Activated gamma-delta T cell treated with Interleukin-2 at 50 U/mL for 16 hours (primary cell): Measurements from ENCODE around the gene NOTCH4.

Experiments used
- DNase-seq: peaks from one replicate; pipeline ENCODE4 v3.0.0-alpha.2; 2020

The NOTCH4 gene

DNA sequence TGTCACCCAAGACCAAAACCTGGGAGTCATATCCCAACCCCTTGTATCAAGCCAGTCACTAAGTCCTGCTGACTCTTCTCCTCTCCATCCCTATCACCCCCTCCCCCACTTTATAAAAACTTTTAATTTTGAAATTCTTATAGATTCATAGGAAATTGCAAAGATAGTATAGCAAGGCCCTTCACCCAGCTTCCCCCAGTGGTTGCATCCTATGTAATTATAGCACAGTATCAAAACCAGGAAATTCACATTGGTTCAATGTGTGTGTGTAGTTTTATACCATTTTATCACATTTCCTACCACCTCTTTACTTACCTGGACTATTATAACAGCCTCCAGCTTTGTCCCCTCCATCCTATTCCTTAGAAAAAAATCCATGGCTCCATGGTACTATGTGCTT is 65.8 kb downstream of the NOTCH4 start:
- no peak for DNase-seq

DNA sequence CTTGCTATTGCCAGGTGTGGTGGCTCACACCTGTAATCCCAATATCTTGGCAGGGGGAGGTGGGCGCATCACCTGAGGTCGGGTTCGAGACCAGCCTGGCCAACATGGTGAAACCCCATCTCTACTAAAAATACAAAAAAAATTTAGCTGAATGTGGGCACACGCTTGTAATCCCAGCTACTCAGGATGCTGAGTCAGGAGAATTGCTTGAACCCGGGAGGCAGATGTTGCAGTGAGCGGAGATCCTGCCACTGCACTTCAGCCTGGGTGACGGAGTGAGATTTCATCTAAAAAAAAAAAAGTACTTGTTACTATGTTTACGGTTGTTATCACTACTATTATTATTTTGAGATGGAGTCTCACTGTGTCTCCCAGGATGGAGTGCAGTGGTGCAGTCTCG is 67.0 kb downstream of the NOTCH4 start:
- no peak for DNase-seq

DNA sequence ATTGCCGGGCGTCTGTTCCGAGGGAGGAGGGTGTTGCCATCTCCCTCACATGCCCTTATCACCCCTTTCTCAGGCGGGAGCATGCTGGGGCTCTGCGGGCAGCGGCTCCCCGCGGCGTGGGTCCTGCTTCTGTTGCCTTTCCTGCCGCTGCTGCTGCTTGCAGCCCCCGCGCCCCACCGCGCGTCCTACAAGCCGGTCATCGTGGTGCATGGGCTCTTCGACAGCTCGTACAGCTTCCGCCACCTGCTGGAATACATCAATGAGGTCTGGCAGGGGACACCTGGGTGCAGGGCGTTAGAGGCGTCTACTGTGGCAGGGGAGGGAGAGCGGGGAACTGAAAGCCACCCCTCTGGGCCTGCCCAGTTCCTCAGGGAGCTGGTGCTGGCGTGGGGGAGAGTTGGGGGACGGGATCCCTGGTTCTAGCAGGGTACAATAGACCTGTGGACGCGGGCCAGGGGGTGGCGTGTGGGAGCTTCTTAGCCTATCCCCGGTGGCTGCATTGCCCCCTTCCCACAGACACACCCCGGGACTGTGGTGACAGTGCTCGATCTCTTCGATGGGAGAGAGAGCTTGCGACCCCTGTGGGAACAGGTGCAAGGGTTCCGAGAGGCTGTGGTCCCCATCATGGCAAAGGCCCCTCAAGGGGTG is 69.2 kb downstream of the NOTCH4 start:
- DNase-seq, result peak; percentile 62

DNA sequence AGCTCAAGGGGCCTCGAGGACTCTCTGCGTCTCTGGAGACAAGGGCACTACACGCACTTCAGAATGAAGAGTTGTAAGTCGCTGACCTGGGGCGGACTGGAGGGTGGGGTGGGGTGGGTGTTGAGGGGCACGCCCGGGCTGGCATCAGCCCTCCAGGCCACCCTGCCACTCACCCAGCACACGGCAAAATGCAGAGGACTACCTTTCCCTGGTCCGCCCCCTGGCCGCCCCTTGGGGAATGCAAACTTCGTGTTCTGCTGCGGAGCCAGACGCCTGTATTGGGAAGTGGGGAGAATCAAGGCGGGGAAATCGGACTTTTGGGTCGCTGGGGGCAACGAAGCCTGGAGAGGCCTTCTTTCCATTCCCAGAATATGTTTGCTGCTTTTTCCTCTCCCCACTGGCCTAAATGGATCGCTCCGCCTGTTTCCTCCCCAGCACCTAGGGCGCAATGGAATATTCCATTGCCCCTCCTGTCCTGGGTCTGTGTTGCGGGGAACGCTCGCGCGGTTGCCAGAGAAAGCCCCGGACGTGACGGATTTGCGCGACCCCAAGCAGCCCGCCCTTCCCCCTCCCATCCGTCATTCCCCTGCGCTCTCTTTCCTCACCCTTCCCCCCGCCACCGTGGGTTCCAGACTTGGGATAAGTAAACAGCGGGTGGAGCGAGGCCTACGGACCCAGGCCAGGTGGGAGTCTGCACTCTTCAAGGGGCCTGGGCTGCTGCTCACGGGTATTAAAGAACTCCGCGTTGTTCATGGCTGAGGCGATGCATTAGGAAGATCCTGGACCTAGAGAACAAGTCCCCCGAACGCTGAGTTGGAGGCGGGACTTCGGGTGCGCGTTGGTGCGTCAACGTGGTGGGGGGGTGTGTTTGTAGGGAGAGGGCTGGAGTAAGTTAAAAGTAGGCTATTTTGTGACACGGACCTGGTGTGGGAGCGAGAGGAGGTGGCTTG is 70.0 kb downstream of the NOTCH4 start, which contains the start of gene PPT2:
Gene PPT2, plus strand, starts transcription at position 578 of the 950 bp plus-strand sequence. CDS start 454 bp downstream, outside the sequence.
- DNase-seq, result peak; percentile 68

DNA sequence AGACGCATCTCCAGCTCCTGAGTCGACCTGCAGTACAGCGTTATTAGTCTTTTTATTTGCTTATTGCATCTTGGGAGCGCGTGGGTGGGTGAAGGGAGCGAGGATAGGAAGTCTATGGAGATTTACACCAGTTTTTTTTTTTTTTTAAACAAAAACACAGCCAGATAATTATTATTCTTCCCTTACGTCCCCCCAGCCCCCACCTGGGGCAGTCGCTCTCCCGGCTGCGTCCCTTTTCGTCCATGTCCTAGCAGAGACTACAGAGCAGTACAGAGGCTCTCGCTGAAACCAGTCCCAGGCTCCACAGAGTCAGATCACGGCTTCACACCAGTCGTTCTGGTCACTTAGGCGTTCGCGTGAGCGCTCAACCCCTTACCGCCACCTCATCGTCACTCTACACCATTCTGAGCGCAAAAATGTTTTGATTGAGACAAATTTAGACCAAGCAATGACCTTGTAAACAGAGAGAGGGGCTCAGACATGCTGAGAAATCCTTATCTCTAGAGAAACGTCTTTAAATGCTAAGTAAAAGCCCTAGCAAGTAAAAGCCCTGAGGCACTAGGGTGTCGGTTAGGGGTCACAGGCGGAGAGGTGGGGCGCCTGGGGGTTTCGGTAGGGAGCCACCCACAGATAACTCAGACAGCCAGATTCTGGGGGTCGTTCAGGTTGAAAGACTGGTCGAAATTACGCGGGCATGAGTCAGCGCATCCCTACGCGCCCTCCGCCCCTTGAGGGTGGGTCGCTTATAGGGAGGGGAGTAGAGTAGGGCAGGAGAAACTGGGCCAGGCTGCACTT is 70.9 kb downstream of the NOTCH4 start:
- DNase-seq, result no peak

DNA sequence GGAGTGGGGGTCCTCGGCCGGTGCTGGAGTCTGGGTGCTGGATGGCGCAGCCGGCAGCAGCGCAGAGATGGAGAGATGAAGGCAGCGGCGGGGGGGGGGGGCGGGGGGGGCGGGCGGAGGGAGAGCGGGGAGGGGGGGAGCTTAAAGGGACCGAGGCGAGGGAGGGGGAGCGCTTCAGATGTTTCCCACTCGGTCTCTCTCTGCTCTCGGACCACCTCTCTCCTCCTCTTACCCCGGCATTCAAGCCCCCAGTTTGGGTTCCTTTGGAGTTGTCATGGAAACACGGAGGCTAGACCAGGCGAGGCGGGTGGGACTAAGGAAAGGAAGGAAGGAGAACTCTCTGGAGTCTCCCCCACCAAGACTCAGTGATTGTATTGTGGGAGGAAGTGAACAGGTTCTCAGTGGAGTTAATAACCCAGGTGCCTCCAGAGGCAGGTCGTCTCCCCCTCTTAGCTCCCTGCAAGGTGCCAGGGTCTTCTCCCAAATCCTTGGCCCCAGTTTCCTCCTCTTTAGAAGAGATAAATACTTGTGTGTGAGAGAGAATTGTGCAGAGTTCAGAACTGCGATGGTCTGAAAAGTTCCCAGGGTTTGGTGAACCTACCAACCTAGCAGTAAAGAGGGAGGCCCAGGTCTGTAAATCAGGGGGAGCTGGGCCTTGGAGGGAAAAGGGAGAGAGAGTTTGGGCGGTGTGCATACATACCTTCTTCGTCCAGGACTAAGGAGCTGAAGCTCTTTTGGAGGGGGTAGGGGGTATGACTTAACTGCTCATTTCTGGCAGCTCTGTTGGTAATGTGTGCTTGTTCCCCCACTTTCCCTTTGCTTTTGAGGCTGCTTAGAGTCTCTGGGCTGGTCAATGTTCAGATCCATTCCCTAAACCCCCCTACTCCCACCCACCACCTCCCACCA is 71.8 kb downstream of the NOTCH4 start, which contains the start of gene PRRT1:
Gene PRRT1, minus strand, starts transcription at position 77 of the 906 bp plus-strand sequence. CDS start 112 bp downstream, outside the sequence.
- no peak for DNase-seq

DNA sequence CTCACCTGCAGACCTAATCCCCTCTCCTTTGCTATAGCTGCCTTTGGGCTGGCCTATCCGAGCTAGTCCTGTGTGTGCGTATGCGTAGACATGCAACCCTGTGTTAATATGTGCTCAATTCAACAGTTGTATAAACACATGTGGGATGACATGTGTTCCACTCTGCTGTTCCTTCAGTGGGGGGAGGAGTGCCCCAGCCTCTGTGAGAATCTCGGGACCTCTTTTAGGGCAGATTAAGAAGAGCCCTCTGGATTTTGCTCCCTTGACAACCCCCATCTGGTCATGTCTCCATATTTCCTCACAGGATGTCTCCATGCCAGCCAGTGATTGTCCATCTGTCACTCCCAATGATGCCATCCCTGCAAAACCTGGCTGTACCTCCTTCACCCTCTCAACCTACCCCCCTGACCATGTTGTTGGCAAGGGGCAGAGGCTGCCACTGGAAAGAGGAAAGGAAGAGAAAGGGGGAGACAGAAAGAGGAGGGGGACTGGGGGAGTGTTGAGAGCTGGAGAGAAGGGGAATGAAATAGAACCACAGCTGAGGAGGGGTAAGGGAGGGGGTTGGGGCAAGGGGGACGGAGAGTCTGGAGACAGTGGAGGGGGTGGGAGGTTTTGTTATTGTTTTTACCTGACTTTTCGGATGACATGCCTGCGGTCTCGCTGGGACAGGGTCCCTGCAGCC is 72.5 kb downstream of the NOTCH4 start:
- no peak for DNase-seq

DNA sequence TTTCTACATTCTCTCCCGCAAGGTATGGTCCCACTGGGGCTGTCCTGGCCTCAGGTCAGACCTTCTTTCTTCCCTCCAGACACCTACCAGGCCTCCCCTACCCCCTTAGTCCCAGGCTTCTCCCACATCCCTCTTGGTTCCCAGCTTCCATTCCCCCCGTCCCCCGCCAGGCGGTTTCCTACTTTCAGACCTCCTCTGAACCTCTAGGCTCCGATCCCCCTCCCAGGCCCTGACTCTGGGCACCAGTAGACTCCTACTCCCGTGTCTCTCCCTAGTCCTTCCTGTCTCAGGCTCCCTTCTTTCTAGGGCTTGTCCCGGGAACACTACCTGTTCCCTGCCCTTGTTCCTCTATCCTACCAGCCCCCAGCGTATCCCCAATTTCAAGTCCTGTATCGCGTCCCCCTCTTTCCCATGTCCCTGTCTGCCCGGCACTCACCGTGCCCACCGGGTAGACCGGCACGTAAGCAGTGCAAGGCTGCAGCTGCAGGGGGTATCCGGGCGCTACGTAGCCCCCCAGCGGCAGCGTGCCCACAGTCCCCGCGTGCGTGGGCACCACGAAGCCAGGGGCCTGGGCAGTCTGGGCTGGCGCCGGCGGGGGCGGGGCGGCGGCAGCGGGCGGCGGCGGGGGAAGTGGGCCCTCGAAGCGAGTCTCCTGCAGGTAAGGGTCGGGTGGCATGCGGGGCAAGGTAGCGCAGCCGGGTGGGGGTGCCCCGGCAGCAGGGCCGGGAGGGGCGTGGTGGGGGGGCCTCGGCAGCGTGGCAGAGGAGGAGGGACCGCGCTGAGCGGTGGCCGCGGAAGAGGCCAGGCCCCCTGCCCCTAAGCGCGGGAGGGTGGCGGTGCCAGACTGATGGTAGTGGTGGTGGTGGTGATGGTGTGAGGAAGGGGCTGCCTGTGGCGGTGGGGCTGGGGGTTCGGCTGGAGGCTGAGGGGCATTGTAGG is 73.7 kb downstream of the NOTCH4 start:
- DNase-seq, result no peak

DNA sequence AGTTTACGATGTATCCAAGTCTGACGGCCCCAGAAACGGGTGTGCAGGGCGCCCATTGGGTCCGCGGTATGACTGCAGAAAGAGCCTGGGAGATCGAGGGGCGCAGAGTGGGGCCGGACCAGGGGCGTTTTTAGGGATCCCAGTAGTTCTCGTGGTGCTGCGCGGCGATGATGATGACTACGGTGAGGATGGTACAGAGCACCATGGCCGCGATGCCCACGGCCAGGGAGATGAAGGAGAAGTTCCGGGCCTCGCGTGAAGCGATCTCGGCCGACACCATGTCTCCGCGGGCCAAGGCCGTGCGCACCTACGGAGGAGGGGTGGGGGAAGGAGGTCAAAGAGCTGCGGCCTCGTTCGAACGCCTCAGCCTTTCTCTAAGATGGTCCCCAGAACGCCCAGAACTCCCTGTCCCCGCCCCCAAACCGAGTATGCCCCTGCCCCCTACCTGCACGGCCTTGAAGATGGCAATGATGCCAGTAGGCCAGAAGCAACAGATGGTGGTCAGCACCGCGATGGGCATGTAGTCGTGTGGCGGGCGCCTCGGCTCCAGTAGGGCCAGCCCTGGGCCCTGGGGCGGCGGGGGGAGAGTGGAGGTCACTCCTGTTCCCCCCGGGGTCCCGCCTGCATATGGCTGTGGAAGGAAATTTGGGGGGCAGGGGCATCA is 74.6 kb downstream of the NOTCH4 start:
- no peak for DNase-seq

DNA sequence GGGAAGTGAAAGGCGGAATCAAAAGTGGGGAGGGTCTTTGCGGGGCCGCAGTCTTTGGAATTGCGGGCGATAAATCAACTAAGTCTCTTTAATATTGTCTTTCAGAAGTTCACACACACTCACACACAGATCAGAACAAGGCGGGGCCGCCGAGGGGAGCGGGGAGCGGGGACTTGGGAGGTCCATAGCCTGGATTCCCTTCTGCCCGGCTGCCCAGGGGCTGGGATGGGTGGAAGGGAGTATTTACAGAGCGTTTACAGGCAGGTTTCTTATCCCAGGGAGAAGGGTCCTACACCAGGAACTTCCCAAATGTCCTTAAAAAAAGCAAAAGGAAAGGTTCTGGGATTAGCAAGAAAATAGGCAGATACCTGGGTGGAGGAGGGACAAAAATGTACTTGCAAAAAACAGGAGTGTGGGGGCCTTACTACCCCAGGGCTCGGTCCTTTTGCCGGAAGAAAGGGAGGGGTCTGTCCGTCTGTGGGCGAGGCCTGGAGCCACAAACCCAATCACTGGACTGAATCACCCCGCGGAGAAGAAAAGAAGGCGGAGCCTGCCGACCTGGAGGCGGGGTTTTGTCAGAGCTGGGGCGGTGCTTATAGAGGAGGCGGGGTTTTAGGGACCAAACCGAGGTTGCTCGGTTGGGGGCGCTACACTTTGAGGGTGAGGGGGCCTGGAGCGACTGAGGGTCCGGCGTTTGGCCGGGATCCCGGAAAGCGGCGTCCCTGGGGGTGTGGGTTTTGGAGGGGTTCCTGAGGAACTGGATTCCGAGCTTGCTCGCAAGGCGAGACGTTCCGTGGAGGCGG is 75.4 kb downstream of the NOTCH4 start:
- DNase-seq, result peak; percentile 69

DNA sequence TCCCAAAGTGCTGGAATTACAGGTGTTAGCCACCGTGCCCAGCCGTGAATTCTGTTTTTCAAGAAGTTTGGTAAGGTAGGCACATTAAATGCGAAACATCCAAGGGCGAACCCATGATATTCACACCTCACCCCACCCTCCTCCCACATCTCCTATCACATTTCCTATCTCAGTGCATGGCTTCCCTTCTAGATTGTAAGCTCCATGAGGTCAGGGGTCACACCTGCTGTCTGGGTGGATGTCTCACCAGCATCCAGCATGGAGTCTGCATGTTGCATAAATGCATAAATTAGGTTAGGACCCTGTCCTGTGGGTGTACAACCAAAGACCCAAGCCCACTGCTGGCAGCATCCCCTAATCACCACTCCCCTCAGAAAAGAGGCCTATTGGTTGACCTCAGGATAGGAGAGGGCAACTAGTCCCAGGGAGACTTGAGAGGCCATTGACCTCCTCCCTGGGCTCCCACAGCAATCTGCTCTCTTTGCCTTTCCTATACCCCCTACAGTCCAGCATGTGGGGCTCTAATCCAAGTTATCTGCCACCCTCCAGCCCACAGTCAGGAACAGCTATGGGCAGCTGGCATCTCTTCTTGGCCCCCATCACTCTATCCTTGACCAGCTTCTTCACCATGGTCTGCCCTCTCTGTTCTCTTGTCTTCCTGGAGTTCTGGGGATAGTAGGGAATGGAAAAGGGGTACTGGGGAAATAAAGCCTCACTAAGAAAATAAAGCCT is 76.3 kb downstream of the NOTCH4 start:
- no peak for DNase-seq

DNA sequence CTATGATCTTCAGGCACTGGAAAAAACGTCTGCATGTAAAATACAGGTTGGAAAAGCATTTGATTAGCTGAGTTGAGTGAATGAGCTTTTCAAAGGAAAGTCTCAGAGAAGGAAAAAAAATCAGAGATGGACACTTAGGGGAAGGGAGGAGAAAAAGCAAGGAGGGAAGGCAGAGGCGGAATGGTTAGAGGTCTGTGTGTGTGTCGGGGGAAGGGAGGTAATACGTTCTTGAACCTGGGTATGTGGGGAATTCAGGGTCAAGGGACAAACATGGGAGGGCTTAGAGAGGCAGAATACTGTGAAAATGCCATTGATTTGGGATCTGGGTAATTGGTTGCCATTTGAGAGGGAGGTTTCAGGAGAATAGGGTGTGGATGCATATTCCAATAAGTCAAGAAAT is 77.2 kb downstream of the NOTCH4 start:
- DNase-seq, result no peak

DNA sequence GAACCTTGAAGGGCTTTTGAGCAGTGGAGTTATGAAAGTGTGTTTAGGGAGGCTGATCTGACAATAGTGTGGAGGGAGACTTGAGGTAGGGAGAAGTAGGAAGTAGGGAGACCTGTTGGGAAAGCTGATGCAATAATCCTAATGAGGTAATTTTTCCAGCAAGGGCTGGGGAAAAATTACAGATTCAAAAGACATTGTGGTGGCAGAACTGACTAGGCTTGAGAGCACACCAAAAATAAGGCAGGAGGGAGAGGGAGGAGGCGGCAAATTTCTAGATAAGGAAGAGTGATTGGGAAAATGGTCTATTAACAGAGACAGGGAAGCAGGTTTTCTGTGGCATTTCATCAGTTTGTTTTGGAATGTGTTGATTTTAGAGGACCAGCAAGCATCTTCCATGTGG is 77.6 kb downstream of the NOTCH4 start:
- no peak for DNase-seq
